ENCODE results near the gene OR6B3. TPM values are rescaled to one million over a fixed set of nuclear protein-coding genes. Genes with fewer than 3 reads are reported as not detected.

Gene OR6B3
- total RNA-seq, 1 experiment from 2014 or later: not detected

GRCh38 chr2:240018071-240018750, 35.1 kb downstream of the OR6B3 start:
- peaks cover 34% of the 10 kb centered on the region for H3K36me3 ChIP-seq (ENCODE audit: insufficient read depth, low read length)
- H3K9me2 ChIP-seq (replicated peaks; ENCODE audit: insufficient read depth, low read length): no peaks in the 10 kb centered on the region
- H3K79me2 ChIP-seq (ENCODE audit: low read length): peaks cover 37% of the 10 kb centered on the region
- H3K4me2 ChIP-seq (ENCODE audit: low read depth, low read length, poor library complexity, severe bottlenecking): no peak overlapping the region
- H3K4me1 ChIP-seq (ENCODE audit: low read length): peaks cover 9% of the 10 kb centered on the region
- H3K9ac ChIP-seq (ENCODE audit: low read length): no peak overlapping the region
- no peaks in the 10 kb centered on the region for H3K27me3 ChIP-seq (ENCODE audit: low read length)
- DNase-seq: no peak
- no peak overlapping the region for H2AFZ ChIP-seq (ENCODE audit: low read length)
- H4K20me1 ChIP-seq (ENCODE audit: insufficient read depth, low read depth, low read length): peaks cover 30% of the 10 kb centered on the region; the same call in 1 of the 2 replicates
- no peak overlapping the region for H3K4me3 ChIP-seq (ENCODE audit: low read length)
- no peaks in the 10 kb centered on the region for H3K9me3 ChIP-seq (ENCODE audit: low read length)
- H3K27ac ChIP-seq (ENCODE audit: low read length): no peak overlapping the region

GRCh38 chr2:240014327-240014726, 39.0 kb downstream of the OR6B3 start:
- no peak overlapping the region for H3K9ac ChIP-seq (ENCODE audit: low read length)
- no peak overlapping the region for H3K4me2 ChIP-seq (ENCODE audit: low read depth, low read length, poor library complexity, severe bottlenecking)
- no peaks in the 10 kb centered on the region for H3K4me1 ChIP-seq (ENCODE audit: low read length)
- no peaks in the 10 kb centered on the region for H3K27me3 ChIP-seq (ENCODE audit: low read length)
- no peak overlapping the region for H3K4me3 ChIP-seq (ENCODE audit: low read length)
- H3K9me3 ChIP-seq (ENCODE audit: low read length): no peaks in the 10 kb centered on the region
- H2AFZ ChIP-seq (ENCODE audit: low read length): no peak overlapping the region
- DNase-seq: no peak
- H3K27ac ChIP-seq (ENCODE audit: low read length): no peak overlapping the region
- H3K9me2 ChIP-seq (replicated peaks; ENCODE audit: insufficient read depth, low read length): no peaks in the 10 kb centered on the region
- peaks cover 38% of the 10 kb centered on the region; the same call in 1 of the 2 replicates for H3K36me3 ChIP-seq (ENCODE audit: insufficient read depth, low read length)
- H4K20me1 ChIP-seq (ENCODE audit: insufficient read depth, low read depth, low read length): 0 out of 2 replicates have a peak, but pooled peaks cover 12% of the 10 kb centered on the region
- H3K79me2 ChIP-seq (ENCODE audit: low read length): 0 out of 2 replicates have a peak, but pooled peaks cover 4% of the 10 kb centered on the region

- Histone ChIP-seq H2AFZ (ENCODE audit: low read length) (no peak overlapping the region), H3K27ac (ENCODE audit: low read length) (no peak overlapping the region), H3K9me2 (replicated peaks; ENCODE audit: insufficient read depth, low read length) (no peaks in the 10 kb centered on the region), H3K4me1 (ENCODE audit: low read length) (no peaks in the 10 kb centered on the region), H3K79me2 (ENCODE audit: low read length) (peaks cover 2% of the 10 kb centered on the region), H3K36me3 (ENCODE audit: insufficient read depth, low read length) (peaks cover 30% of the 10 kb centered on the region; the same call in 1 of the 2 replicates), H3K4me3 (ENCODE audit: low read length) (no peak overlapping the region), H3K9me3 (ENCODE audit: low read length) (no peaks in the 10 kb centered on the region), H3K9ac (ENCODE audit: low read length) (no peak overlapping the region), H4K20me1 (ENCODE audit: insufficient read depth, low read depth, low read length) (0 out of 2 replicates have a peak, but pooled peaks cover 5% of the 10 kb centered on the region), H3K27me3 (ENCODE audit: low read length) (no peaks in the 10 kb centered on the region), H3K4me2 (ENCODE audit: low read depth, low read length, poor library complexity, severe bottlenecking) (no peak overlapping the region)
- DNase-seq: peak; percentile 46
Measured at GRCh38 chr2:240013343-240013742, 40.0 kb downstream of the OR6B3 start.

GRCh38 chr2:240002983-240003382, 50.3 kb downstream of the OR6B3 start:
- DNase-seq: no peak
- Histone ChIP-seq H3K36me3 (ENCODE audit: insufficient read depth, low read length) (peaks cover 35% of the 10 kb centered on the region; the same call in 1 of the 2 replicates), H3K27me3 (ENCODE audit: low read length) (no peaks in the 10 kb centered on the region)

GRCh38 chr2:240000671-240001070, 52.6 kb downstream of the OR6B3 start:
- no peak for DNase-seq
- no peaks in the 10 kb centered on the region for H3K9me3 ChIP-seq (ENCODE audit: low read length)
- no peaks in the 10 kb centered on the region for H4K20me1 ChIP-seq (ENCODE audit: insufficient read depth, low read depth, low read length)
- 0 out of 2 replicates have a peak, but pooled peaks cover 2% of the 10 kb centered on the region for H3K79me2 ChIP-seq (ENCODE audit: low read length)
- H3K27ac ChIP-seq (ENCODE audit: low read length): no peak overlapping the region
- no peaks in the 10 kb centered on the region for H3K4me1 ChIP-seq (ENCODE audit: low read length)
- H3K4me2 ChIP-seq (ENCODE audit: low read depth, low read length, poor library complexity, severe bottlenecking): no peak overlapping the region
- H3K4me3 ChIP-seq (ENCODE audit: low read length): no peak overlapping the region
- H2AFZ ChIP-seq (ENCODE audit: low read length): no peak overlapping the region
- H3K27me3 ChIP-seq (ENCODE audit: low read length): no peaks in the 10 kb centered on the region
- H3K9me2 ChIP-seq (replicated peaks; ENCODE audit: insufficient read depth, low read length): no peaks in the 10 kb centered on the region
- no peak overlapping the region for H3K9ac ChIP-seq (ENCODE audit: low read length)
- H3K36me3 ChIP-seq (ENCODE audit: insufficient read depth, low read length): peaks cover 29% of the 10 kb centered on the region; the same call in 1 of the 2 replicates

More at GRCh38 chr2:240002983-240003382, 50.3 kb downstream of the OR6B3 start:
- H3K27ac ChIP-seq (ENCODE audit: low read length): no peak overlapping the region
- H3K9me3 ChIP-seq (ENCODE audit: low read length): no peaks in the 10 kb centered on the region
- H3K9ac ChIP-seq (ENCODE audit: low read length): no peak overlapping the region
- H4K20me1 ChIP-seq (ENCODE audit: insufficient read depth, low read depth, low read length): no peaks in the 10 kb centered on the region
- no peak overlapping the region for H3K4me3 ChIP-seq (ENCODE audit: low read length)
- no peaks in the 10 kb centered on the region for H3K4me1 ChIP-seq (ENCODE audit: low read length)
- no peaks in the 10 kb centered on the region for H3K9me2 ChIP-seq (replicated peaks; ENCODE audit: insufficient read depth, low read length)
- H3K4me2 ChIP-seq (ENCODE audit: low read depth, low read length, poor library complexity, severe bottlenecking): no peak overlapping the region
- H2AFZ ChIP-seq (ENCODE audit: low read length): no peak overlapping the region
- H3K79me2 ChIP-seq (ENCODE audit: low read length): no peaks in the 10 kb centered on the region; the same call in 1 of the 2 replicates

GRCh38 chr2:239997686-239998409, 55.5 kb downstream of the OR6B3 start:
- Histone ChIP-seq H3K9me2 (replicated peaks; ENCODE audit: insufficient read depth, low read length) (no peaks in the 10 kb centered on the region), H3K4me1 (ENCODE audit: low read length) (no peaks in the 10 kb centered on the region), H2AFZ (ENCODE audit: low read length) (no peak overlapping the region), H3K4me3 (ENCODE audit: low read length) (no peak overlapping the region), H3K9me3 (ENCODE audit: low read length) (no peaks in the 10 kb centered on the region), H3K27ac (ENCODE audit: low read length) (no peak overlapping the region), H3K36me3 (ENCODE audit: insufficient read depth, low read length) (peaks cover 24% of the 10 kb centered on the region; the same call in 1 of the 2 replicates), H3K27me3 (ENCODE audit: low read length) (no peaks in the 10 kb centered on the region), H3K79me2 (ENCODE audit: low read length) (0 out of 2 replicates have a peak, but pooled peaks cover 2% of the 10 kb centered on the region), H4K20me1 (ENCODE audit: insufficient read depth, low read depth, low read length) (no peaks in the 10 kb centered on the region), H3K4me2 (ENCODE audit: low read depth, low read length, poor library complexity, severe bottlenecking) (no peak overlapping the region), H3K9ac (ENCODE audit: low read length) (no peak overlapping the region)
- no peak for DNase-seq

Other genes with a start within 250 kb of the OR6B3 start
- 93.1 and 104 TPM in 2 replicates for gene NDUFA10, start 28.2 kb downstream of the OR6B3 start, total RNA-seq (2014; rRNA removed; shearing (Covaris generic); ENCODE audit: low replicate concordance)
- gene OR6B2, start 23.1 kb downstream of the OR6B3 start, total RNA-seq (2014; rRNA removed; shearing (Covaris generic); ENCODE audit: low replicate concordance): not detected in 2 replicates
- 214 and 375 TPM in 2 replicates for gene COPS9, start 82.8 kb upstream of the OR6B3 start, total RNA-seq (2014; rRNA removed; shearing (Covaris generic); ENCODE audit: low replicate concordance)
- gene OTOS, start 87.1 kb upstream of the OR6B3 start, total RNA-seq (2014; rRNA removed; shearing (Covaris generic); ENCODE audit: low replicate concordance): not detected in 2 replicates